LNCAP (cell line): ENCODE results near the gene CYP51A1.
A peak's percentile ranks its signal among the peaks of the same experiment; 100 is the strongest.

Experiments
- TF ChIP-seq, protein P1 (sequence below): fragments of 450-650 bp; IDR thresholded peaks from 2 replicates; pipeline ENCODE4 v1.5.1; 2017; ENCODE audit warnings: mild to moderate bottlenecking

Gene CYP51A1

DNA sequence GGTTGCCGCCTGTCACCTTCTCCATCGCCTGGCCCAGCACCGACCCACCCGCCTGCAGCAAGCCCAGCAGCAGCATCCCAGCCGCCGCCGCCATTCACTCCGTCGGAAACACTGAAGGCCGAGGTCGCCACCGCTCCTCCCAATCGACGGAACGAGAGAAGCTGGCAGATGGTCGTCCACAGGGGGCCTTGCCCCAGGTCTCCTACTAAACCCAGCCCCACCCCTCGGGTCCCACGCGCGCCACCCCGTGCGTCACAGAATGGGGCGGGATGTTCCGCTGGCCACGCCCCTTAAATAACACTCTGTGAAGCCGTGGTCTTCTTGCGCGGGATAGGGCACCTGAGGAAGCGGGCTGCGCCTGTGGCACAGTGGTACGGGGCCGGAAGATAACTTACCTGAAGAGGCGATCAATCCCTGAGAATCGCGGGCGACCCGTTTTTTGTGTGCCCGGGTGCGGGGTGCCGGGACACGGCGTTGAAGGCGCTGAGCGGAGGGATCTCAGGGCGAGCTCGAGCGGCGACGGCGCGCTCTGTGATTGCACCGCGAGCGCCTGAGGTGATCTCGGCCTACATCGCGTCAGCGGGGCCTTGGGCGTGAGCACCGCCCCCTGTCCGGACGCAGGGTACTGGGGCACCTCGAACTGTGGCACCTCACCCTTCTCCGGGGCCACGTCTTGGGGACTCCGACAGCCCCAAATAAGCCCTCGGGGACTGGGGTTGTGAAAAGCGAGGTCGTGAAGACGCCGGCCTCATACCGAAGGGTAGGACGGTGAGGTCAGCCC lies at the start of gene CYP51A1:
TSS of gene CYP51A1 (minus strand) at position 207 of the 781 bp plus-strand sequence. CDS start at position 94, 113 bp downstream.
- TF ChIP-seq, protein P1, sequence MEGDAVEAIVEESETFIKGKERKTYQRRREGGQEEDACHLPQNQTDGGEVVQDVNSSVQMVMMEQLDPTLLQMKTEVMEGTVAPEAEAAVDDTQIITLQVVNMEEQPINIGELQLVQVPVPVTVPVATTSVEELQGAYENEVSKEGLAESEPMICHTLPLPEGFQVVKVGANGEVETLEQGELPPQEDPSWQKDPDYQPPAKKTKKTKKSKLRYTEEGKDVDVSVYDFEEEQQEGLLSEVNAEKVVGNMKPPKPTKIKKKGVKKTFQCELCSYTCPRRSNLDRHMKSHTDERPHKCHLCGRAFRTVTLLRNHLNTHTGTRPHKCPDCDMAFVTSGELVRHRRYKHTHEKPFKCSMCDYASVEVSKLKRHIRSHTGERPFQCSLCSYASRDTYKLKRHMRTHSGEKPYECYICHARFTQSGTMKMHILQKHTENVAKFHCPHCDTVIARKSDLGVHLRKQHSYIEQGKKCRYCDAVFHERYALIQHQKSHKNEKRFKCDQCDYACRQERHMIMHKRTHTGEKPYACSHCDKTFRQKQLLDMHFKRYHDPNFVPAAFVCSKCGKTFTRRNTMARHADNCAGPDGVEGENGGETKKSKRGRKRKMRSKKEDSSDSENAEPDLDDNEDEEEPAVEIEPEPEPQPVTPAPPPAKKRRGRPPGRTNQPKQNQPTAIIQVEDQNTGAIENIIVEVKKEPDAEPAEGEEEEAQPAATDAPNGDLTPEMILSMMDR: no peak

DNA sequence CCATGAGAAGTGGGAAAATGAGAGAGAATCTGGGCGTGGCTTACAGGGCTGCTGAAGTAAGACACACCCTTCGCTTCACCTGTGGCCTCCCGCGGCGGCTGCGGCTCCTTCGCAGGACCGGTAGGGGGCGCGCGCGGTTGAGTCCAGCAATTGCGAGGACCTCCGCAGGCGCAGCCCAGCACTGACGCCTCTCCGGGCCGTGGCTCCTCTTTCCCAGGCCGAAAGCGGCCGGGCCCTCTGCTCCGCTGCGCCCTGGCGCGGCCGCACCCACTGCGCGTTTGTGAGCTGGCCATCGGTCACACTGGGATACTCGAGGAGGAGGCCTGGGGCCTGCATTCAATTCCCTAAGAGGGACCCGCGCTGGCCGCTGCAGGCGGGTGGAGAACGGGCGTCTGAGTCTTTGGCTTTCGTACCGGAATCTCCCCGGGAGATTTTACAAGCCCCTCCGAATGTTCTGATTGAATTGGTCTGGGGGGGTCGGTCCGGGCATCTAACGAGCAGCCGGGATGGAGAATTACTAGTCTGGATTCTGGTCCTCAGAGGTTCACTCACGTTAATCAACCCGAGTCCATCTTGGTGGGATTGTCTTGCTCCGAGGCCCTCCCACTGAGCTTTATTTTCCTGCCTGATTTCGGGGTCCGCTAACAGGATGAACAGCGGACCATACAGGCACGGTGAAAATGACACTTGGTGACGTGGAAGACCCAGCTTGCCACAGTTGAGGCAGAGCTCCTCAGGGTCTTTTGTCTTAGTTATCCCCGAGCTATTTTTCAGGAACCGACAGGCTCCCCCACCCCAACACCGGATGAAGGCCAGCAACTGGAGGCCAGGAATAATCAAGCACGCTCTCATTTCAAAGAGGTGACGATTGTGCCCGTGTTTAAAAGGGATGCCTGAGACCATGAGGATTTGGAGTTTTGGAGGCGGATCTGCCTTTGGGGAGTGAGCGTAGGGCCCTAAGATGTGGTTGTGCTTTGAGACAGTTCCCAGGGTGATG lies 44.9 kb upstream of the CYP51A1 start, which contains the start of gene LRRD1:
TSS of gene LRRD1 (minus strand) at position 215 of the 997 bp plus-strand sequence. CDS start 13,940 bp downstream, outside the sequence.
- TF ChIP-seq, protein P1: peak; percentile 99

DNA sequence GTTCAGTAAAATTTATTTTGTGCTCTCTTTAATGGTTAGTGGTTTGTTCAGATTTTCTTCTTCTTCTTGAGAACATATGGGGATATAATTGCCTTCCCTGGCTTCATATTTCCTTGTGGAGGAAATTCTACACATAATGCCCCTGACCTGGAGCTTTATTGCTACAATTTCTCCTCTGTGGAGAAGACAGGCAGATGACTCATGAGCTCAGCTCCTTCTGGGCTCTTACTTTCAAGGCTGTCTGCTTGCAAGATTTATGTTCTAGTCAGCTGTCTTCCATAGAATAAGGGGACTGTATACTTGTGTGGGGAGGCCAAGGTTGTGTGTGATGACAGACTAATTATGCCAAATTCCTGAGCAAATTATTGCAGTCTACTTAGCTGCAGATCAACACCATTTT lies 43.1 kb upstream of the CYP51A1 start:
- TF ChIP-seq, protein P1: no peak

DNA sequence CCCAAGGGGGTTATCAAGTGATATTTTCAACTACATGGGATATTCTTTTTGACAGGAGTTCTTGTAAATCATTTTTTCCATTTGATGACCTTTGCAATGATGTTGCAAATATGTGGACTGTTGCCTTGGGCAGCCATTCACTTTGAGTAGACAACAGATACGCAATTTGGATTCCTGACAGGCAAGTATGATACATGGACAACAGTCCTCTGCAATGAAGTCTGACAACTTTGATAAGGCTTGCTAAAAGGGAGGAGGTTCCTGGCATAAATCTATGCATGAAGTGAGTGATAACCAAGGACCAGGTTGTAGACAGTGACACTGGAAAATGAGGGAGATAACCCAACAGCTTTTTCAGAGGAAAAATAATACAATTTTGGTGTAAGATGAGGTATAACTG lies 27.0 kb upstream of the CYP51A1 start:
- TF ChIP-seq, protein P1: no peak

DNA sequence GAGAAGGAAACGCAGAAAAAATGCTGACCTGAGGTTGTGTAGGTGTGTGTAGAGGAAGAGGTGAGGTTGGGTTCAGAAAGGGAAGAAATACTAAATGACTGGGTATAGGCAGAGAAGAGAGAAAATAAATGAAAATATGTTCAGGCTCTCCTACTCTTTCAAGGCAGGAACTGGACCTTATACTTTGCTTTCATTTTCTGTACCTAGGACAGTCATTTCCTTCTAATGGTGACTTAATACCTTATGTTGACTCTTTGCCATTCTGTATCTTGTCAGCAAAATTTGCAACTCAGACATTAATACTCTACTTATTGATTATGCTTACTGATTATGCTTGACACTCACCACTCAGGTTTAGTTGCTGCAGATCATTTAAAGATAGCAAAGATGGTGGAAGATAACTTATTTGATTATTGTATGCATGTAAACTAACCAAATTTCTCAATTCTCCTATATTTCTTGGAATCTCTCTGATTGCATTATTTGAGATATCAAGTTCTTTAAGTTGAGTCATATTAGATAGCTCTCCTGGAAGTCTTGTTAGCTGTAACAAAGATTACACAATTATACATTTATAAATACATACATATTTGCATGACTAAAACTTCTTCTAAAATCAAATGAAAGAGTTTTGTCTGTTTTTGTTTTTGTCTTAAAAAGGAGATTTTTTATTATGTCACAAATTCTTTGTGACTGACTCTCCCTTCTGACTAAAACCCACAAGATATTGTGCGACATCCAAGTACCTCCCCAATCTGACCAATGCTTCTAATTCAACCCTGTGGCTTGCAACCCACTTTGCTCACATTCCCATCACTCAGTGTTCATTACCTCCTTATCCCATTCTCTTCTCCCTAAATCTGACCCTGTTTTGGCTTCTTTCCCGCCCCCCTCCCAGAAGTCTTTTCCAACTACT lies 24.6 kb upstream of the CYP51A1 start:
- TF ChIP-seq, protein P1: no peak

DNA sequence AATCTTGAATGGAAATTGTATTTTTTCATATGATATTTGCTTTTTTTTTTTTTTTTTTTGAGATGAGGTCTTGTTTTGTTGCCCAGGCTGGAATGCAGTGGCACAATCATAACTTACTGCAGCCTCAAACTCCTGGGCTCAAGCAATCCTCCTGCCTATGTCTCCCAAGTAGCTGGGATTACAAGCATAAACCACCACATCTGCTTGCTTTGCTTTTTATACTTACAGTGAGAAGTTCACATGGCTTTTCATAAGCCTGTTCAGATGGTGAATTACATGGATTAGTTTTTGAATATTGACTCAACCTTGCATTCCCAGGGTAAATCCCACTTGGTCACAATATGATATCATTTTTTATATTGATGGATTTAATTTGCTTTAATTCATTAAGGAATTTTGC lies 22.7 kb upstream of the CYP51A1 start:
- TF ChIP-seq, protein P1: no peak
